GM12878 (cell line): ENCODE results near the gene ENTREP1. TPM values are rescaled to one million over a fixed set of nuclear protein-coding genes. Genes with fewer than 3 reads are reported as not detected.

Experiments
- ATAC-seq: fragments of 200-7000 bp; cut with Tn5 transposase; 3 replicates; pipeline ENCODE4 v1.9.1; 2020; ENCODE audit warnings: mild to moderate bottlenecking, moderate library complexity
- BruUV-seq: library from RNA; stranded (reverse); fragments of 400-500 nt; replicated peaks from 2 replicates; lab custom pipeline; 2021; lab: Mats Ljungman, UMichigan
- CTCF ChIA-PET: fragments of 300-600 bp; sonication (Branson Sonifier 250); formaldehyde crosslinking; extraction: SDS; loops from one replicate; lab custom pipeline; 2021; ENCODE audit warnings: inconsistent platforms; lab: Yijun Ruan, JAX
- POLR2A ChIA-PET: fragments of 350-600 bp; formaldehyde crosslinking; extraction: SDS; loops from one replicate; lab custom pipeline; 2021; ENCODE audit warnings: inconsistent platforms; lab: Charles Lee
- RAD21 ChIA-PET: fragments of 300-600 bp; sonication (Branson Sonifier 250); formaldehyde crosslinking; loops from one replicate; lab custom pipeline; 2023; ENCODE audit warnings: antibody characterized with exemption; ENCODE audit not compliant: unreplicated experiment; lab: Charles Lee
- SMC1A ChIA-PET: fragments of 300-600 bp; sonication (Branson Sonifier 250); formaldehyde crosslinking; loops from one replicate; lab custom pipeline; 2023; ENCODE audit not compliant: unreplicated experiment, uncharacterized antibody; lab: Charles Lee
- DNase-seq: peaks from one replicate; pipeline ENCODE4 v3.0.0-alpha.2; 2011; ENCODE audit warnings: low read depth, low spot score
- FAIRE-seq: peaks from 3 replicates; lab custom pipeline; 2011; peaks lifted over from hg19 to GRCh38; lab: Jason Lieb, UNC
- H2AFZ ChIP-seq: 2 replicates; pipeline ENCODE4 v1.6.0; 2011; ENCODE audit warnings: low read depth, low read length, control low read depth; ENCODE audit not compliant: control insufficient read depth
- H3K27ac ChIP-seq: 2 replicates; pipeline ENCODE4 v1.5.1; 2011; ENCODE audit warnings: control low read depth; ENCODE audit not compliant: control insufficient read depth, insufficient read depth
- H3K27me3 ChIP-seq, 2 experiments: replicated peaks in 1 of 2; 2 replicates each; pipeline versions ENCODE4 v1.6.0 to v1.6.1; 2011; ENCODE audit warnings: low read length in 1 of 2; ENCODE audit not compliant: control insufficient read depth in 2 of 2, insufficient read depth in 2 of 2
- H3K36me3 ChIP-seq, 2 experiments: 2 replicates each; pipeline ENCODE4 v1.5.1; 2011; ENCODE audit warnings: low read length in 1 of 2; ENCODE audit not compliant: control insufficient read depth in 2 of 2, insufficient read depth in 2 of 2
- H3K4me1 ChIP-seq: 2 replicates; pipeline ENCODE4 v1.6.1; 2011; ENCODE audit warnings: mild to moderate bottlenecking, low read length, moderate library complexity, mixed read lengths; ENCODE audit not compliant: control insufficient read depth, insufficient read depth
- H3K4me2 ChIP-seq: 2 replicates; pipeline ENCODE4 v1.6.0; 2011; ENCODE audit warnings: control low read depth; ENCODE audit not compliant: control insufficient read depth, insufficient read depth
- H3K4me3 ChIP-seq: fragments of 200-600 bp; sonication (generic); 2 replicates; pipeline ENCODE4 v1.5.1; 2016
- H3K79me2 ChIP-seq: 2 replicates; pipeline ENCODE4 v1.6.0; 2011; ENCODE audit warnings: low read length; ENCODE audit not compliant: control insufficient read depth, insufficient read depth
- H3K9ac ChIP-seq: 2 replicates; pipeline ENCODE4 v1.8.0; 2011; ENCODE audit warnings: low read length, control low read depth, mixed read lengths; ENCODE audit not compliant: control insufficient read depth, insufficient read depth
- H3K9me3 ChIP-seq: replicated peaks from 3 replicates; pipeline ENCODE4 v1.5.1; 2011; ENCODE audit warnings: mild to moderate bottlenecking, low read length; ENCODE audit not compliant: control insufficient read depth, insufficient read depth
- H4K20me1 ChIP-seq: 2 replicates; pipeline ENCODE4 v1.6.0; 2011; ENCODE audit not compliant: control insufficient read depth, insufficient read depth
- BHLHE40 ChIP-seq, 2 experiments: fragments of 450-650 bp in 1 of 2; IDR thresholded peaks; 2 replicates each; pipeline ENCODE4 v1.6.1; 2011 to 2017; ENCODE audit warnings: low read depth in 2 of 2, borderline replicate concordance in 1 of 2, improper control_type of control experiment in 1 of 2, low read length in 1 of 2, mild to moderate bottlenecking in 1 of 2
- GATAD2B ChIP-seq: fragments of 450-650 bp; conservative IDR thresholded peaks from 2 replicates; pipeline ENCODE4 v1.6.1; 2017; ENCODE audit warnings: low read depth, mild to moderate bottlenecking, moderate library complexity
- LARP7 ChIP-seq: fragments of 450-650 bp; IDR thresholded peaks from 2 replicates; pipeline ENCODE4 v1.6.1; 2017; ENCODE audit warnings: mild to moderate bottlenecking
- MTA2 ChIP-seq: fragments of 450-650 bp; IDR thresholded peaks from 2 replicates; pipeline ENCODE4 v1.6.1; 2016; ENCODE audit warnings: low read depth, mild to moderate bottlenecking, moderate library complexity
- NBN ChIP-seq: fragments of 450-650 bp; IDR thresholded peaks from 2 replicates; pipeline ENCODE4 v1.6.1; 2016
- PAX8 ChIP-seq: fragments of 450-650 bp; IDR thresholded peaks from 2 replicates; pipeline ENCODE4 v1.6.1; 2017; ENCODE audit warnings: mild to moderate bottlenecking, moderate library complexity
- PML ChIP-seq: IDR thresholded peaks from 2 replicates; pipeline ENCODE4 v1.6.1; 2012; ENCODE audit warnings: low read length, inconsistent platforms
- POU2F2 ChIP-seq: IDR thresholded peaks from 3 replicates; pipeline ENCODE4 v1.6.1; 2011; ENCODE audit warnings: low read depth, mild to moderate bottlenecking, low read length, borderline replicate concordance
- RB1 ChIP-seq: fragments of 450-650 bp; formaldehyde crosslinking; IDR thresholded peaks from 2 replicates; pipeline ENCODE4 v1.6.1; 2017; ENCODE audit warnings: mild to moderate bottlenecking, borderline replicate concordance
- RBBP5 ChIP-seq: fragments of 200-600 bp; sonication (generic); conservative IDR thresholded peaks from 2 replicates; pipeline ENCODE4 v1.6.1; 2016
- RFX5 ChIP-seq: IDR thresholded peaks from 2 replicates; pipeline ENCODE4 v1.6.1; 2011; ENCODE audit warnings: low read depth, low read length, improper control_type of control experiment
- SMAD1 ChIP-seq: fragments of 450-650 bp; IDR thresholded peaks from 2 replicates; pipeline ENCODE4 v1.6.1; 2018; ENCODE audit warnings: mild to moderate bottlenecking, low read depth; ENCODE audit not compliant: partially characterized antibody
- ZSCAN29 ChIP-seq: fragments of 450-650 bp; IDR thresholded peaks from 2 replicates; pipeline ENCODE4 v1.6.1; 2017; ENCODE audit warnings: mild to moderate bottlenecking, moderate library complexity
- WGBS: methylation state at CpG from one replicate; pipeline ENCODE4 v1.1.6; 2016; ENCODE audit warnings: low lambda C conversion rate; ENCODE audit not compliant: insufficient replicate concordance, insufficient coverage; ENCODE audit errors: missing lambda C conversion rate; 5-methylcytosine and 5-hydroxymethylcytosine counted together
- in situ Hi-C: fragments of 300-500 bp; cut with MboI; formaldehyde crosslinking; loops from 9 replicates; pipeline ENCODE4 v1.14.3; 2018; ENCODE audit warnings: mixed read lengths
- intact Hi-C: fragments of 100-400 bp; cut with micrococcal nuclease; formaldehyde crosslinking; loops from one replicate; pipeline ENCODE4 v1.14.2; 2022; ENCODE audit not compliant: unreplicated experiment
- polyA plus RNA-seq, 11 experiments: library from polyadenylated mRNA; depleted of rRNA in 4 of 11; unstranded in 6 of 11; stranded (reverse) in 5 of 11; fragments of >200 nt; fragmentation: Nextera tagmentation in 4 of 11; fragmentation: Illumina TruSeq in 1 of 11; extraction: Ambion mirVana in 4 of 11; extraction: Trizol in 1 of 11; gene quantifications; 1 replicate in 1 of 11; 2 replicates in 10 of 11; pipeline versions ENCODE4 v1.2.1 to v1.2.3, GENCODE V29; 2011 to 2016; ENCODE audit warnings: inconsistent platforms in 2 of 11, missing spikeins in 2 of 11, low read depth in 1 of 11
- total RNA-seq, 4 experiments: library from RNA; depleted of rRNA in 3 of 4; stranded (reverse); fragments of >200 nt in 3 of 4; fragmentation: Illumina TruSeq in 1 of 4; extraction: Trizol in 1 of 4; gene quantifications; 2 replicates each; pipeline versions ENCODE4 v1.2.1 to v1.2.3, GENCODE V29; 2013 to 2021
- TF ChIP-seq, protein P1 (sequence below): IDR thresholded peaks from 2 replicates; pipeline ENCODE4 v1.6.1; 2012; ENCODE audit warnings: low read length, inconsistent platforms
- TF ChIP-seq, protein P2 (sequence below): fragments of 450-650 bp; IDR thresholded peaks from 2 replicates; pipeline ENCODE4 v1.6.1; 2017; ENCODE audit warnings: antibody characterized with exemption, mild to moderate bottlenecking, moderate library complexity
- TF ChIP-seq, protein P3 (sequence below): IDR thresholded peaks from 2 replicates; pipeline ENCODE4 v1.6.1; 2012; ENCODE audit warnings: low read depth, low read length, improper control_type of control experiment

ENTREP1 gene
- total and polyA plus RNA-seq, 10 of the 15 experiments (the other 5 are each of a cell fraction or from before 2014, with no cell fraction given), result not detected

DNA sequence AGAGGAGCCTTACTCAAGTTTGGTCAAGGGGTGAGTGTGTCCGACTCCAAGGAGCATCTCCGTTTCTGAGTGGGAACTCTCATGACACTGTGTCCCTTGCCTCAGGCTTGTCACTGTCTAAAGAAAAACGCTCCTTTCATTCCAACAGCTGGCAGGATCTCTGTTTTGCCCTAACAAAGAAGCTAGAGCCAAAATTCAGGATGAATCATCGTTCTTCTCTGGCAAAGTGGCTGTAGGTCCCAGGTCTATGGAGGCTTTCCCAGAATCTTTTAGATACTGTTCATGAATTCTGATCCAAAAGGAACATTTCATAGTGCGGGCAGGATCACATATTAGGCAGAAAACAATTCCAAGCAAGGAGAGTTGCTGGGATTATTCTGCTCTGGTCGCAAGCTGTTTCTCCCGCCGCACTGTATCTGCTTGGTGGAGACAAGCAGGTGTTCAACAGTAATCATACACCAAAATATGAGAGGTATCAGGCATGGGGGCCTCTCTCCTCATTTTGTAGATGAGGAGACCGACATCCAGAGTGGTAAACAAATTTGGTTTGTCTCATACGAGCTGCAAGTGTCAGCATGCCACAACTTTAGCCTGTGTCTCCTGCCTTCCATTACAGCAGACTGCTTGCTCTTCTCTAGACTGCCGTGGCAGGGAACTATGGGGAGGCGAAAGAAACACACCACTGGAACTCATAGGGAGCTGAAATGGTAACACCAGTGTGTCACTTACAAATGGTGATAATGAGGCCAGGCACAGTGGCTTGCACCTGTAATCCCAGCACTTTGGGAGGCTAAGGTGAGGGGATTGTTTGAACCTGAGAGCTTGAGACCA is 72.6 kb downstream of the ENTREP1 start (continued):
- TF ChIP-seq, protein P1, sequence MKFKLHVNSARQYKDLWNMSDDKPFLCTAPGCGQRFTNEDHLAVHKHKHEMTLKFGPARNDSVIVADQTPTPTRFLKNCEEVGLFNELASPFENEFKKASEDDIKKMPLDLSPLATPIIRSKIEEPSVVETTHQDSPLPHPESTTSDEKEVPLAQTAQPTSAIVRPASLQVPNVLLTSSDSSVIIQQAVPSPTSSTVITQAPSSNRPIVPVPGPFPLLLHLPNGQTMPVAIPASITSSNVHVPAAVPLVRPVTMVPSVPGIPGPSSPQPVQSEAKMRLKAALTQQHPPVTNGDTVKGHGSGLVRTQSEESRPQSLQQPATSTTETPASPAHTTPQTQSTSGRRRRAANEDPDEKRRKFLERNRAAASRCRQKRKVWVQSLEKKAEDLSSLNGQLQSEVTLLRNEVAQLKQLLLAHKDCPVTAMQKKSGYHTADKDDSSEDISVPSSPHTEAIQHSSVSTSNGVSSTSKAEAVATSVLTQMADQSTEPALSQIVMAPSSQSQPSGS, result no peak
- no peak for TF ChIP-seq GATAD2B

DNA sequence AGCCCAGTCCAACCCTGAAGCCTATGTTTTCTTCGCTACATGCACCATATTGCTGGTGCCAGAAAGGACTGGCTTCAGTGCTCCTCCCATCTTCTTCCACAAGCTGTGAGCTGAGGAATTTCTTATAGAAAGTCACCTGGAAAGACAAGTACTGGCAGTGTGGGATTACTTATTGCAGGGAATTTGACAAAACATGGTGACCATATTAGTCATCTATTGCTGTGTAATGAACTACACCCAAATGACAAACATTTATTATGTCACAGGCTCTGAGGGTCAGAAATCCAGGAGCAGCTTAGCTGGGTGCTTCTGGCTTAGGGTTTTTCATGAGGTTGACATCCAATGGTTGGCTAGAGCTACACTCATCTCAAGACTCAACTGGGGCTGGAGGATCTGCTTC is 75.5 kb downstream of the ENTREP1 start:
- Histone ChIP-seq H3K4me1 (no peaks in the 10 kb centered on the region), H3K27me3 (no peaks in the 10 kb centered on the region), H3K9me3 (no peaks in the 10 kb centered on the region), H3K27ac (no peak overlapping the region), H3K79me2 (no peaks in the 10 kb centered on the region), H2AFZ (no peak overlapping the region), H3K36me3 (no peaks in the 10 kb centered on the region), H3K9ac (no peak overlapping the region), H3K4me3 (no peak overlapping the region), H3K4me2 (no peak overlapping the region), H4K20me1 (no peaks in the 10 kb centered on the region)
- CTCF ChIA-PET, result no interaction called here
- ATAC-seq, result no peak
- TF ChIP-seq POU2F2 (no peak), BHLHE40 (IDR thresholded peaks at IDR 0.05; ENCODE audit: borderline replicate concordance in 1 of 2, low read depth in 2 of 2, low read length in 1 of 2) (no peak), ZSCAN29 (no peak), RFX5 (no peak), RBBP5 (no peak), MTA2 (no peak), NBN (no peak), LARP7 (no peak), PML (no peak), SMAD1 (no peak), RB1 (no peak), PAX8 (no peak)
- TF ChIP-seq, protein P2, sequence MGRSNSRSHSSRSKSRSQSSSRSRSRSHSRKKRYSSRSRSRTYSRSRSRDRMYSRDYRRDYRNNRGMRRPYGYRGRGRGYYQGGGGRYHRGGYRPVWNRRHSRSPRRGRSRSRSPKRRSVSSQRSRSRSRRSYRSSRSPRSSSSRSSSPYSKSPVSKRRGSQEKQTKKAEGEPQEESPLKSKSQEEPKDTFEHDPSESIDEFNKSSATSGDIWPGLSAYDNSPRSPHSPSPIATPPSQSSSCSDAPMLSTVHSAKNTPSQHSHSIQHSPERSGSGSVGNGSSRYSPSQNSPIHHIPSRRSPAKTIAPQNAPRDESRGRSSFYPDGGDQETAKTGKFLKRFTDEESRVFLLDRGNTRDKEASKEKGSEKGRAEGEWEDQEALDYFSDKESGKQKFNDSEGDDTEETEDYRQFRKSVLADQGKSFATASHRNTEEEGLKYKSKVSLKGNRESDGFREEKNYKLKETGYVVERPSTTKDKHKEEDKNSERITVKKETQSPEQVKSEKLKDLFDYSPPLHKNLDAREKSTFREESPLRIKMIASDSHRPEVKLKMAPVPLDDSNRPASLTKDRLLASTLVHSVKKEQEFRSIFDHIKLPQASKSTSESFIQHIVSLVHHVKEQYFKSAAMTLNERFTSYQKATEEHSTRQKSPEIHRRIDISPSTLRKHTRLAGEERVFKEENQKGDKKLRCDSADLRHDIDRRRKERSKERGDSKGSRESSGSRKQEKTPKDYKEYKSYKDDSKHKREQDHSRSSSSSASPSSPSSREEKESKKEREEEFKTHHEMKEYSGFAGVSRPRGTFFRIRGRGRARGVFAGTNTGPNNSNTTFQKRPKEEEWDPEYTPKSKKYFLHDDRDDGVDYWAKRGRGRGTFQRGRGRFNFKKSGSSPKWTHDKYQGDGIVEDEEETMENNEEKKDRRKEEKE, result no peak
- TF ChIP-seq, protein P3, sequence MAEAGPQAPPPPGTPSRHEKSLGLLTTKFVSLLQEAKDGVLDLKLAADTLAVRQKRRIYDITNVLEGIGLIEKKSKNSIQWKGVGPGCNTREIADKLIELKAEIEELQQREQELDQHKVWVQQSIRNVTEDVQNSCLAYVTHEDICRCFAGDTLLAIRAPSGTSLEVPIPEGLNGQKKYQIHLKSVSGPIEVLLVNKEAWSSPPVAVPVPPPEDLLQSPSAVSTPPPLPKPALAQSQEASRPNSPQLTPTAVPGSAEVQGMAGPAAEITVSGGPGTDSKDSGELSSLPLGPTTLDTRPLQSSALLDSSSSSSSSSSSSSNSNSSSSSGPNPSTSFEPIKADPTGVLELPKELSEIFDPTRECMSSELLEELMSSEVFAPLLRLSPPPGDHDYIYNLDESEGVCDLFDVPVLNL, result no peak
- DNase-seq, result no peak
- 0% methylated on average over 1 of the region's 1 CpG for WGBS
- intact Hi-C loops, result no loop called here
- FAIRE-seq, result no peak
- RAD21 ChIA-PET, result interaction anchor here (0.6 kb wide), 1 partner anchor 395 kb away, joined by 3 read pairs; no protein-coding TSS in a partner anchor
- no TSS peak for BruUV-seq
- in situ Hi-C loops, result no loop called here
- SMC1A ChIA-PET, result no interaction called here
- POLR2A ChIA-PET, result no interaction called here
